DOHH2 (cell line): ENCODE results near the gene CRNKL1.
"Not testable (repeated sequence)": the region's sequence is repeated elsewhere in the genome, so short reads cannot be mapped to it uniquely, and the experiment has no call there.

Experiments used
- H3F3A ChIP-seq: fragments of 200-600 bp; sonication (generic), shearing (Covaris generic); 2 replicates; pipeline ENCODE4 v1.6.0; 2016; ENCODE audit warnings: antibody characterized with exemption, mild to moderate bottlenecking; ENCODE audit not compliant: control insufficient read depth, insufficient read depth
- H3K27ac ChIP-seq: fragments of 200-600 bp; sonication (generic); 2 replicates; pipeline ENCODE4 v1.5.1; 2014; ENCODE audit warnings: low read depth, mild to moderate bottlenecking, low read length, moderate library complexity
- H3K27me3 ChIP-seq: fragments of 200-600 bp; sonication (generic); 2 replicates; pipeline ENCODE4 v1.6.1; 2014; ENCODE audit warnings: mild to moderate bottlenecking, low read length, mixed read lengths; ENCODE audit not compliant: control insufficient read depth
- H3K36me3 ChIP-seq: fragments of 200-600 bp; sonication (generic); 2 replicates; pipeline ENCODE4 v1.6.1; 2014; ENCODE audit warnings: mild to moderate bottlenecking, low read length, moderate library complexity, mixed read lengths; ENCODE audit not compliant: control insufficient read depth
- H3K4me1 ChIP-seq: fragments of 200-600 bp; sonication (generic); 2 replicates; pipeline ENCODE4 v1.6.1; 2014; ENCODE audit warnings: mild to moderate bottlenecking, low read length, mixed read lengths; ENCODE audit not compliant: control insufficient read depth
- H3K4me2 ChIP-seq: fragments of 200-600 bp; sonication (generic); 2 replicates; pipeline ENCODE4 v1.6.0; 2014; ENCODE audit warnings: mild to moderate bottlenecking, low read length, moderate library complexity
- H3K4me3 ChIP-seq: fragments of 200-600 bp; sonication (generic); 2 replicates; pipeline ENCODE4 v1.5.1; 2014; ENCODE audit warnings: mild to moderate bottlenecking, low read length, mixed read lengths
- H3K79me2 ChIP-seq: fragments of 200-600 bp; sonication (generic); 2 replicates; pipeline ENCODE4 v1.6.1; 2014; ENCODE audit warnings: mild to moderate bottlenecking, low read length, mixed read lengths; ENCODE audit not compliant: control insufficient read depth
- H3K9me2 ChIP-seq: fragments of 200-600 bp; sonication (generic); replicated peaks from 2 replicates; pipeline ENCODE4 v1.6.1; 2014; ENCODE audit warnings: mild to moderate bottlenecking, low read length, mixed read lengths; ENCODE audit not compliant: control insufficient read depth
- H3K9me3 ChIP-seq: fragments of 200-600 bp; sonication (generic); 2 replicates; pipeline ENCODE4 v1.6.1; 2014; ENCODE audit warnings: antibody characterized with exemption, low read length, mixed read lengths; ENCODE audit not compliant: control insufficient read depth, insufficient read depth
- H4K20me1 ChIP-seq: fragments of 200-600 bp; sonication (generic); 2 replicates; pipeline ENCODE4 v1.6.0; 2014; ENCODE audit warnings: low read depth, mild to moderate bottlenecking, antibody characterized with exemption, low read length, moderate library complexity; ENCODE audit not compliant: control insufficient read depth, insufficient read depth
- EZH2phosphoT487 ChIP-seq: fragments of 200-600 bp; sonication (generic); IDR thresholded peaks from 2 replicates; pipeline ENCODE4 v1.6.1; 2017; ENCODE audit warnings: borderline replicate concordance, mild to moderate bottlenecking, antibody characterized with exemption, low read length, moderate library complexity, mixed read lengths
- TF ChIP-seq, protein P1 (sequence below): fragments of 200-600 bp; sonication (generic); IDR thresholded peaks from one replicate; pipeline ENCODE4 v1.5.1; 2014; ENCODE audit warnings: antibody characterized with exemption, mild to moderate bottlenecking, low read depth, low read length; ENCODE audit not compliant: poor library complexity, severe bottlenecking

Gene CRNKL1

DNA sequence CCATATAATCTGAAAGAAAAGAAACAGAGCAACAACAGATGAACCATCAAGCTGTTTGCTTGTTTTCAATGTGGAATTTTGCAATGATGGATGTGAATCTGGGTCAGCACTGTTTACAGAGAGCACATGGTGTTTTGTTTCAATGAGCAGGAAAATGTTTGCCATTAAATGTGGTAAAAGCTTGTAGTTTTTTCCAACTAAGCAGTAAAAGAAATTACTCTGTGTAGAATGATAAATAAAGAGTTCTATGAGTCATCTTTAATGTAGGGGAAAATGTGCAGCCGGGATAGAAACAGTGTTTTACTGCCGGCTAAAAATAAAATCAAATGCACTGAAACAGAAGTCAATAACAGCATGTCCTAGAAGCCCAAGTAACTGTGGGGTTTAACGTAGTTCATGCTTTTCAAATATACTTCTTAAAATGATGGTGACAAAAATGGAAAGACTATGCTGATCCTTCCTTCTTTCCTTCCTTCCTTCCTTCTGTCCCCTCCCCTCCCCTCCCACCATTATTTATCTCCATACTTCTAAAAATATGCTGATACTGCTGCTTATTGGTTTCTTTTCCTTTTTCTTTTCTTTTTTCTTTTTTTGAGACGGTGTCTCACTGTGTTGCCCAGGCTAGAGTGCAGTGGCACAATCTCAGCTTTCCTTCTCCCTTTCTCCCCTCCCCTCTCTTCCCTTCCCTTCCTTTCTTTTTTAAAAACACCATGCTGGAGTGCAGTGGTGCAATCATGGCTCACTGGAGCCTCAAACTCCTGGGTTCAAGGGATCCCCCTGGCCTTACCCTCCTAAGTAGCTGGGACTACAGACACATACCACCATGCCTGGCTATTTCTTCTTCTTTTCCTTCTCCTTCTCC is 41.4 kb downstream of the CRNKL1 start:
- no peaks in the 10 kb centered on the region for H3K9me3 ChIP-seq
- no peak overlapping the region for H3K27ac ChIP-seq
- no peaks in the 10 kb centered on the region for H3K36me3 ChIP-seq
- H3K9me2 ChIP-seq: no peaks in the 10 kb centered on the region
- no peak overlapping the region for H3K4me2 ChIP-seq
- H3K4me1 ChIP-seq: no peaks in the 10 kb centered on the region
- TF ChIP-seq, protein P1, sequence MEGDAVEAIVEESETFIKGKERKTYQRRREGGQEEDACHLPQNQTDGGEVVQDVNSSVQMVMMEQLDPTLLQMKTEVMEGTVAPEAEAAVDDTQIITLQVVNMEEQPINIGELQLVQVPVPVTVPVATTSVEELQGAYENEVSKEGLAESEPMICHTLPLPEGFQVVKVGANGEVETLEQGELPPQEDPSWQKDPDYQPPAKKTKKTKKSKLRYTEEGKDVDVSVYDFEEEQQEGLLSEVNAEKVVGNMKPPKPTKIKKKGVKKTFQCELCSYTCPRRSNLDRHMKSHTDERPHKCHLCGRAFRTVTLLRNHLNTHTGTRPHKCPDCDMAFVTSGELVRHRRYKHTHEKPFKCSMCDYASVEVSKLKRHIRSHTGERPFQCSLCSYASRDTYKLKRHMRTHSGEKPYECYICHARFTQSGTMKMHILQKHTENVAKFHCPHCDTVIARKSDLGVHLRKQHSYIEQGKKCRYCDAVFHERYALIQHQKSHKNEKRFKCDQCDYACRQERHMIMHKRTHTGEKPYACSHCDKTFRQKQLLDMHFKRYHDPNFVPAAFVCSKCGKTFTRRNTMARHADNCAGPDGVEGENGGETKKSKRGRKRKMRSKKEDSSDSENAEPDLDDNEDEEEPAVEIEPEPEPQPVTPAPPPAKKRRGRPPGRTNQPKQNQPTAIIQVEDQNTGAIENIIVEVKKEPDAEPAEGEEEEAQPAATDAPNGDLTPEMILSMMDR: no peak
- no peak for TF ChIP-seq EZH2phosphoT487
- H3K27me3 ChIP-seq: peaks cover 13% of the 10 kb centered on the region
- H3K79me2 ChIP-seq: no peaks in the 10 kb centered on the region
- H3F3A ChIP-seq: no peaks in the 10 kb centered on the region; the same call in 1 of the 2 replicates
- no peak overlapping the region for H3K4me3 ChIP-seq
- H4K20me1 ChIP-seq: no peaks in the 10 kb centered on the region

DNA sequence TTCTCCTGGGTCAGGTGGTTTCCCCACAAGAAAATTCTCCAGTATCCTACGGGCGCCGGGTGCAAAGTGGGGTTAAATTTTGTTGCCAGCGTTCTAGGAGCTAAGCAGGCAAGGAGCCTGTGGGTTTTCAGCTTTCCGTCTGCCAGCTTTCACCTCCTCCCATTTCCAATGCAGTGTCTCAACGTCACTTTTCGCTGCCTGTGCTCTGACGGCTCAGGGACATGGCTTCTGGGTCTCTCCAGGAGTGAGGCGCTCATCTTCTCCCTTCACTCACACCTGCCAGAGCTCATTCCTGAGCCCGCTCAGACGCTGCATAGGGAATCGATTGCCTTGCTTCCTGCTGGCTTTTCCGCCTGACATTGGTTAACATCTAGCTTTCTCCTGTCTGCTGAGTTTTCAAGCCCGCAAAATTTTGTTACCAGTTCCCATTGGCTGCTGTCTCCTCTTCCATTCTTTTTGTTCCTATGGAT is 42.4 kb downstream of the CRNKL1 start:
- Histone ChIP-seq H3K36me3 (no peaks in the 10 kb centered on the region), H4K20me1 (no peaks in the 10 kb centered on the region), H3K4me3 (no peak overlapping the region), H3K4me2 (no peak overlapping the region), H3K9me3 (no peaks in the 10 kb centered on the region), H3K27ac (no peak overlapping the region), H3K9me2 (no peaks in the 10 kb centered on the region), H3K27me3 (peaks cover 18% of the 10 kb centered on the region), H3K79me2 (no peaks in the 10 kb centered on the region), H3K4me1 (no peaks in the 10 kb centered on the region), H3F3A (no peaks in the 10 kb centered on the region)
- TF ChIP-seq EZH2phosphoT487: no peak
- TF ChIP-seq, protein P1: no peak

DNA sequence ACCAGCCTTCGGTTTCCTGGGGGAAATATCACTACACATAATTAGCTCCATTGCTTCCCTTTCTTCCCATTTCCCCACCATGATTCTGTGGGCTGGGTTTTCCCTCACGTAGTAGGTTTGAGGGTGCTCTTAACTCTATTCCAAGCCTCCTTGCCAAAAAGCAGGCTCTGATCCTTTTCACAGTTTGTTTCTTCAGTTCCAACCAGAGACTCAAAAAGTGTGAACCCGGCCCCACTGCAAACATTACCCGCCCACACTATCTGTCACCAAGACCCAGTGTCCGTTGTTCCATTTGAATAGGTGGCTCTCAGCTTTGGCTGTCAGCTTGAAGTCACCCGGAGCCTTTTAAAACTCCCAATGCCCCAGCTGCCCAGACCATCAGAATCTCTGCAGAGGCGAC is 46.9 kb downstream of the CRNKL1 start:
- Histone ChIP-seq H4K20me1 (no peaks in the 10 kb centered on the region), H3F3A (no peaks in the 10 kb centered on the region), H3K4me2 (no peak overlapping the region), H3K27me3 (peaks cover 41% of the 10 kb centered on the region), H3K27ac (no peak overlapping the region), H3K79me2 (no peaks in the 10 kb centered on the region), H3K36me3 (no peaks in the 10 kb centered on the region), H3K9me3 (no peaks in the 10 kb centered on the region), H3K4me1 (no peaks in the 10 kb centered on the region), H3K9me2 (no peaks in the 10 kb centered on the region), H3K4me3 (no peak overlapping the region)
- TF ChIP-seq, protein P1: no peak
- TF ChIP-seq EZH2phosphoT487: no peak

DNA sequence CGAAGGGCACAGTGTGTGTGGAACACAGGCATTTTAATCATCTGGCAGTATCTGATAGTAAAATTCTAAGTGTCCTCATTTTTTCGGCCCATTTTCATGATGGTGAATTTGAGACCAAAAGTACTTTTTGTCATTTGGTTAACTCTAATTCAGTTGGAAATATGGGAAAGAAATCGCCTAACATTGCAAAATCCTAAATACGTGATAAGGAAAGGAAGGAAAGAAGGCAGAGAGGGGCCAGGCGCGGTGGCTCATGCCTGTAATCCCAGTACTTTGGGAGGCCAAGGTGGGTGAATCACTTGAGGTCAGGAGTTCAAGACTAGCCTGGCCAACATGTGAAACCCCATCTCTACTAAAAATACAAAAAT is 48.3 kb downstream of the CRNKL1 start:
- H3K4me3 ChIP-seq, H3K27ac ChIP-seq, H3K4me1 ChIP-seq: not testable (repeated sequence)

More for the DNA sequence above, 48.3 kb downstream of the CRNKL1 start:
- peaks cover 46% of the 10 kb centered on the region for H3K27me3 ChIP-seq
- not testable (repeated sequence) for H3K9me3 ChIP-seq, H3K36me3 ChIP-seq, H3F3A ChIP-seq, H3K4me2 ChIP-seq, H3K9me2 ChIP-seq, H3K79me2 ChIP-seq, H4K20me1 ChIP-seq
